ENCODE data around the gene PLEKHM2.

DNA sequence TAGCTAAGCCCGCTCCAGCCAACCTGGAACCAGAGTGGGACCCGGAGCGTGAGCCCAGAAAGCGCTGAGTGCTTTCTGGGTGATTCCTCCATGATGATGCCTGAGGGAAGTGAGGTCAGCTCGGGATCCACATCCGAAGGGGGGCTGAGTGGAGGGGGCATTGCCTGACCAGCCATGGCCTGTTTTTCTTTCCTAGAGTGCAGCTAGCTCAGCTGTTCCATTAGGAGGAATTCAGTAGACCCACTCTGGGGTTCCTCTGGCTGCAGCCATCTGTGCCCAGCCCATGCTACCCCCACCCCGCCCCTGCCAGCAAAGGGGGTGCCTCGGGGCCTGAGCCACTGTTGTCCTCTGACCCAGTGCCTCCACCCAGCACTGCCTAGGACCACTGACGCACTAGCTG, 42.4 kb downstream of the PLEKHM2 start:
- TF ChIP-seq ZNF274 (IDR thresholded peaks at IDR 0.05; ENCODE audit: low read depth, low read length) (no peak), YY1 (IDR thresholded peaks at IDR 0.05; ENCODE audit: insufficient read depth, insufficient read length) (no peak)
